K562 (cell line): Measurements from ENCODE around the gene SH3BGRL3. TPM values are rescaled to one million over a fixed set of nuclear protein-coding genes. Genes with fewer than 3 reads are reported as not detected.
A peak's percentile ranks its signal among the peaks of the same experiment; 100 is the strongest.

Experiments
- ATAC-seq: fragments of 200-7000 bp; cut with Tn5 transposase; 3 replicates; pipeline ENCODE4 v1.9.1; 2020; ENCODE audit warnings: moderate library complexity
- BruUV-seq: library from RNA; stranded (reverse); fragments of 400-500 nt; replicated peaks from 2 replicates; lab custom pipeline; 2021; lab: Mats Ljungman, UMichigan
- CTCF ChIA-PET: fragments of 300-600 bp; formaldehyde crosslinking; extraction: SDS; loops from one replicate; lab custom pipeline; 2021; ENCODE audit warnings: low intra/inter-chr PET ratio; lab: Yijun Ruan, JAX
- POLR2A ChIA-PET: fragments of 300-600, 350-650 bp; sonication (Branson Sonifier 250); formaldehyde crosslinking; extraction: SDS; loops from one replicate; lab custom pipeline; 2021; ENCODE audit warnings: antibody characterized with exemption, inconsistent platforms; lab: Yijun Ruan, JAX
- DNase-seq, 4 experiments: peaks; one replicate each; pipeline versions ENCODE4 v3.0.0 to v3.0.0-alpha.2; 2011 to 2018; ENCODE audit warnings: low spot score in 3 of 4, mixed read lengths in 3 of 4; ENCODE audit errors: extremely low read depth in 1 of 4
- FAIRE-seq: peaks from 2 replicates; lab custom pipeline; 2011; peaks lifted over from hg19 to GRCh38; lab: Jason Lieb, UNC
- H2AFZ ChIP-seq: 2 replicates; pipeline ENCODE4 v1.6.0; 2011; ENCODE audit warnings: low read depth, low read length, control low read depth, inconsistent platforms
- H3K27ac ChIP-seq: fragments of 200-600 bp; 3 replicates; pipeline ENCODE4 v1.8.0; 2011; ENCODE audit warnings: low read depth, mild to moderate bottlenecking, control low read depth, inconsistent platforms, low read length, moderate library complexity, mixed read lengths; ENCODE audit errors: extremely low read depth
- H3K27me3 ChIP-seq, 2 experiments: fragments of 300-600 bp in 1 of 2; 2 replicates in 1 of 2; 3 replicates in 1 of 2; pipeline versions ENCODE4 v1.6.0 to v1.8.0; 2011; ENCODE audit warnings: inconsistent platforms in 2 of 2, low read length in 2 of 2, mild to moderate bottlenecking in 1 of 2, mixed read lengths in 1 of 2, moderate library complexity in 1 of 2; ENCODE audit not compliant: control insufficient read depth in 2 of 2, insufficient read depth in 2 of 2
- H3K36me3 ChIP-seq: fragments of 300-600 bp; 3 replicates; pipeline ENCODE4 v1.8.0; 2011; ENCODE audit warnings: mild to moderate bottlenecking, low read length, inconsistent platforms; ENCODE audit not compliant: control insufficient read depth, insufficient read depth
- H3K4me1 ChIP-seq, 2 experiments: fragments of 200-600 bp in 1 of 2; replicated peaks in 1 of 2; 2 replicates in 1 of 2; 3 replicates in 1 of 2; pipeline versions ENCODE4 v1.5.1 to v1.8.0; 2011; ENCODE audit warnings: inconsistent platforms in 2 of 2, low read length in 2 of 2, mild to moderate bottlenecking in 1 of 2, mixed read lengths in 1 of 2, moderate library complexity in 1 of 2; ENCODE audit not compliant: control insufficient read depth in 2 of 2, insufficient read depth in 2 of 2
- H3K4me2 ChIP-seq: 2 replicates; pipeline ENCODE4 v1.6.1; 2011; ENCODE audit warnings: low read length, control low read depth, inconsistent platforms, mixed read lengths; ENCODE audit not compliant: insufficient read depth
- H3K4me3 ChIP-seq: fragments of 200-600 bp; sonication (generic), shearing (Covaris generic); 2 replicates; pipeline ENCODE4 v1.5.1; 2016; ENCODE audit warnings: control low read depth, inconsistent platforms
- H3K79me2 ChIP-seq: fragments of 200-600 bp; 3 replicates; pipeline ENCODE4 v1.8.0; 2011; ENCODE audit warnings: low read length, inconsistent platforms; ENCODE audit not compliant: control insufficient read depth, insufficient read depth
- H3K9ac ChIP-seq, 2 experiments: 2 replicates each; pipeline versions ENCODE4 v1.6.0 to v1.6.1; 2011; ENCODE audit warnings: low read depth in 2 of 2, low read length in 2 of 2, control low read depth in 1 of 2, inconsistent platforms in 1 of 2, mild to moderate bottlenecking in 1 of 2, mixed read lengths in 1 of 2; ENCODE audit not compliant: insufficient read depth in 1 of 2
- H3K9me1 ChIP-seq: one replicate; pipeline ENCODE4 v1.6.0; 2011; ENCODE audit warnings: inconsistent platforms, mild to moderate bottlenecking, low read length, moderate library complexity; ENCODE audit not compliant: control insufficient read depth, insufficient read depth
- H3K9me3 ChIP-seq: replicated peaks from 2 replicates; pipeline ENCODE4 v1.5.1; 2011; ENCODE audit warnings: low read depth, low read length, inconsistent platforms; ENCODE audit not compliant: control insufficient read depth, insufficient read depth
- H4K20me1 ChIP-seq: replicated peaks from 2 replicates; pipeline ENCODE4 v1.6.1; 2011; ENCODE audit warnings: low read length, inconsistent platforms, mixed read lengths; ENCODE audit not compliant: control insufficient read depth, insufficient read depth
- ATF1 ChIP-seq, 2 experiments: fragments of 450-650 bp in 1 of 2; IDR thresholded peaks; 2 replicates each; pipeline ENCODE4 v1.6.1; 2016; ENCODE audit warnings: missing compliant biosample characterization in 1 of 2, missing genetic modification characterization in 1 of 2
- BRF1 ChIP-seq: IDR thresholded peaks from 3 replicates; pipeline ENCODE4 v1.6.1; 2011; ENCODE audit warnings: borderline replicate concordance, mild to moderate bottlenecking; ENCODE audit not compliant: insufficient read length; ENCODE audit errors: extremely low read depth
- HINFP ChIP-seq: fragments of 450-650 bp; conservative IDR thresholded peaks from 2 replicates; pipeline ENCODE4 v1.6.1; 2016; ENCODE audit warnings: missing genetic modification characterization, low read depth, mild to moderate bottlenecking, control low read depth, missing compliant biosample characterization
- HMG20A ChIP-seq: fragments of 450-650 bp; formaldehyde crosslinking; conservative IDR thresholded peaks from 2 replicates; pipeline ENCODE4 v1.4.0; 2020; ENCODE audit warnings: mild to moderate bottlenecking, mixed read lengths
- IRF2 ChIP-seq: sonication (generic); formaldehyde crosslinking; IDR thresholded peaks from 2 replicates; pipeline ENCODE4 v1.8.1; 2022; ENCODE audit warnings: mild to moderate bottlenecking, missing genetic modification reagents
- MCM3 ChIP-seq: fragments of 450-650 bp; IDR thresholded peaks from 2 replicates; pipeline ENCODE4 v1.6.1; 2016
- MCM5 ChIP-seq: fragments of 450-650 bp; IDR thresholded peaks from 2 replicates; pipeline ENCODE4 v1.6.1; 2016; ENCODE audit warnings: low read depth
- MNT ChIP-seq, 2 experiments: fragments of 450-650 bp; conservative IDR thresholded peaks; 2 replicates each; pipeline ENCODE4 v1.6.1; 2017; ENCODE audit warnings: mild to moderate bottlenecking in 2 of 2, moderate library complexity in 2 of 2
- NELFE ChIP-seq: IDR thresholded peaks from 2 replicates; pipeline ENCODE4 v1.6.1; 2011; ENCODE audit warnings: mild to moderate bottlenecking; ENCODE audit not compliant: insufficient read depth, insufficient read length
- NFATC3 ChIP-seq: fragments of 450-650 bp; IDR thresholded peaks from 2 replicates; pipeline ENCODE4 v1.6.1; 2017; ENCODE audit warnings: mild to moderate bottlenecking
- PCBP1 ChIP-seq: fragments of 200-400 bp; formaldehyde crosslinking; IDR thresholded peaks from 2 replicates; pipeline ENCODE4 v1.6.1; 2018; ENCODE audit warnings: mild to moderate bottlenecking, low read depth, low read length; ENCODE audit not compliant: poor library complexity, severe bottlenecking
- RFX5 ChIP-seq: IDR thresholded peaks from 2 replicates; pipeline ENCODE4 v1.6.1; 2011; ENCODE audit warnings: low read depth, mild to moderate bottlenecking, improper control_type of control experiment, low read length
- SAP30 ChIP-seq: fragments of 200-600 bp; sonication (generic); IDR thresholded peaks from 2 replicates; pipeline ENCODE4 v1.6.1; 2012; ENCODE audit warnings: borderline replicate concordance, low read depth, mild to moderate bottlenecking, moderate library complexity, low read length, control low read depth, inconsistent platforms; ENCODE audit not compliant: insufficient read depth, poor library complexity, severe bottlenecking
- SOX6 ChIP-seq: fragments of 450-650 bp; IDR thresholded peaks from 2 replicates; pipeline ENCODE4 v1.6.1; 2014; ENCODE audit warnings: mild to moderate bottlenecking
- SP2 ChIP-seq: IDR thresholded peaks from 2 replicates; pipeline ENCODE4 v1.6.1; 2011; ENCODE audit warnings: mild to moderate bottlenecking, low read depth, low read length, moderate library complexity; ENCODE audit not compliant: poor library complexity, severe bottlenecking; ENCODE audit errors: extremely low read depth
- TBL1XR1 ChIP-seq, 2 experiments: IDR thresholded peaks; 2 replicates each; pipeline ENCODE4 v1.6.1; 2012; ENCODE audit warnings: improper control_type of control experiment in 2 of 2, low read length in 2 of 2, mild to moderate bottlenecking in 1 of 2
- ZNF316 ChIP-seq: fragments of 450-650 bp; IDR thresholded peaks from 2 replicates; pipeline ENCODE4 v1.6.1; 2016
- ZNF79 ChIP-seq: fragments of 250-450 bp; sonication (Bioruptor Pico); IDR thresholded peaks from 2 replicates; pipeline ENCODE4 v1.4.0; 2020; ENCODE audit warnings: low read depth, mild to moderate bottlenecking, moderate library complexity
- WGBS: fragments of 100-300 bp; shearing (Covaris generic); methylation state at CpG from one replicate; pipeline ENCODE4 v1.1.6; 2016; ENCODE audit warnings: low coverage, mixed read lengths; ENCODE audit not compliant: insufficient coverage; ENCODE audit errors: missing lambda C conversion rate; 5-methylcytosine and 5-hydroxymethylcytosine counted together
- in situ Hi-C: fragments of 300-500 bp; cut with MboI; formaldehyde crosslinking; loops from 4 replicates; pipeline ENCODE4 v1.15.0; 2018; ENCODE audit warnings: inconsistent platforms, mixed read lengths
- intact Hi-C: fragments of 100-400 bp; cut with micrococcal nuclease; formaldehyde crosslinking; loops from 2 replicates; pipeline ENCODE4 v1.14.2; 2022
- polyA plus RNA-seq, 8 experiments: library from polyadenylated mRNA; depleted of rRNA in 4 of 8; stranded (reverse) in 5 of 8; unstranded in 3 of 8; fragments of >200 nt; fragmentation: Nextera tagmentation in 2 of 8; fragmentation: Illumina TruSeq in 1 of 8; extraction: Ambion mirVana in 2 of 8; extraction: Trizol in 1 of 8; gene quantifications; 2 replicates each; pipeline versions ENCODE4 v1.2.1 to v1.2.3, GENCODE V29; 2011 to 2014; ENCODE audit warnings: inconsistent platforms in 1 of 8, missing spikeins in 1 of 8
- total RNA-seq, 7 experiments: library from RNA; depleted of rRNA in 6 of 7; stranded (reverse); fragments of >200 nt in 6 of 7; fragmentation: Illumina TruSeq in 2 of 7; extraction: Trizol in 2 of 7; gene quantifications; 2 replicates each; pipeline versions ENCODE4 v1.2.1 to v1.2.3, GENCODE V29; 2011 to 2021; ENCODE audit warnings: low replicate concordance in 1 of 7

SH3BGRL3 gene
- total and polyA plus RNA-seq, 9 of the 15 experiments (the other 6 are each of a cell fraction or from before 2014, with no cell fraction given): 30.3 to 140 (median 54.2) TPM

GRCh38 chr1:26324550-26324949, 44.7 kb downstream of the SH3BGRL3 start (continued):
- no peak for TF ChIP-seq SOX6
- no peak for TF ChIP-seq RFX5
- TF ChIP-seq BRF1: no peak
- no peak for TF ChIP-seq SAP30
- TF ChIP-seq HINFP (tag): no peak
- no peak for TF ChIP-seq NELFE
- TF ChIP-seq TBL1XR1 (IDR thresholded peaks at IDR 0.05; ENCODE audit: low read length in 2 of 2): no peak
- no peak for TF ChIP-seq ATF1 (CRISPR knock-in tag; IDR thresholded peaks at IDR 0.05)
- TF ChIP-seq ATF1 (tag; IDR thresholded peaks at IDR 0.05): no peak

- no TSS peak for BruUV-seq
- POLR2A ChIA-PET: interaction anchor here (0.9 to 2.5 kb wide), 4 partner anchors 9 to 25 kb away, joined by 4 to 10 read pairs (median 5); partner anchors contain the start of gene CD52
- no peak overlapping the region for H3K4me2 ChIP-seq
- FAIRE-seq (no peak), ATAC-seq (peak; percentile 54), DNase-seq (peak in 1 of 4 experiments; percentile 45)
- no peaks in the 10 kb centered on the region for H4K20me1 ChIP-seq
- in situ Hi-C loops: no loop called here
- CTCF ChIA-PET: no interaction called here
- no peaks in the 10 kb centered on the region for H3K27me3 ChIP-seq
- no peak overlapping the region for H3K4me3 ChIP-seq
- intact Hi-C loops: loop anchor here (1.0 to 2.0 kb wide), 2 partner anchors 35 to 63 kb away; no protein-coding TSS in a partner anchor
- H3K9ac ChIP-seq: peak overlapping the region in 1 of 2 experiments; percentile 86; a peak in 2 of 4 replicates
- 61% methylated on average over 8 of the region's 8 CpGs for WGBS
- H3K4me1 ChIP-seq: peaks cover 2 to 13% of the 10 kb centered on the region in 2 experiments; a peak in 3 of 5 replicates
- peaks cover 9% of the 10 kb centered on the region; the same call in 2 of the 3 replicates for H3K36me3 ChIP-seq
- H3K27ac ChIP-seq: no peak overlapping the region
- no peak overlapping the region for H2AFZ ChIP-seq
- no peaks in the 10 kb centered on the region for H3K79me2 ChIP-seq
- no peaks in the 10 kb centered on the region for H3K9me1 ChIP-seq
- H3K9me3 ChIP-seq: no peaks in the 10 kb centered on the region
- TF ChIP-seq MCM3 (no peak), ZNF316 (peak; percentile 68), NFATC3 (no peak), IRF2 (no peak), MCM5 (no peak), SP2 (no peak), MNT (conservative IDR thresholded peaks at IDR 0.05) (no peak), PCBP1 (no peak), HMG20A (no peak), ZNF79 (CRISPR knock-in tag) (no peak)
Observed at GRCh38 chr1:26327956-26328362, 48.1 kb downstream of the SH3BGRL3 start.
